Neutrophil (primary cell): ENCODE results near the gene INPP5A.
"Not testable (repeated sequence)": the region's sequence is repeated elsewhere in the genome, so short reads cannot be mapped to it uniquely, and the experiment has no call there.

ENCODE experiments used
- H3K27ac ChIP-seq: fragments of 200-600 bp; sonication (generic); 2 replicates; pipeline ENCODE4 v1.5.1; 2016; ENCODE audit warnings: mild to moderate bottlenecking, moderate library complexity
- H3K27me3 ChIP-seq: fragments of 200-600 bp; sonication (generic); 2 replicates; pipeline ENCODE4 v1.6.0; 2016; ENCODE audit warnings: mild to moderate bottlenecking
- H3K36me3 ChIP-seq: fragments of 200-600 bp; sonication (generic); 2 replicates; pipeline ENCODE4 v1.5.1; 2017
- H3K4me1 ChIP-seq, 2 experiments: fragments of 200-600 bp in 1 of 2; sonication (generic) in 1 of 2; 1 replicate in 1 of 2; 2 replicates in 1 of 2; pipeline versions ENCODE4 v1.5.1 to v1.6.1; 2013 to 2016; ENCODE audit warnings: low read depth in 1 of 2, low read length in 1 of 2, mild to moderate bottlenecking in 1 of 2, moderate library complexity in 1 of 2; ENCODE audit not compliant: control insufficient read depth in 1 of 2, insufficient read depth in 1 of 2
- H3K4me3 ChIP-seq, 2 experiments: fragments of 200-600 bp in 1 of 2; sonication (generic) in 1 of 2; 1 replicate in 1 of 2; 2 replicates in 1 of 2; pipeline ENCODE4 v1.5.1; 2013 to 2016; ENCODE audit warnings: low read depth in 1 of 2, low read length in 1 of 2, mild to moderate bottlenecking in 1 of 2, moderate library complexity in 1 of 2
- H3K9me3 ChIP-seq: fragments of 200-600 bp; sonication (generic); 2 replicates; pipeline ENCODE4 v1.5.1; 2016
- CTCF ChIP-seq: fragments of 200-600 bp; sonication (generic); IDR thresholded peaks from 2 replicates; pipeline ENCODE4 v1.5.1; 2016; ENCODE audit warnings: antibody characterized with exemption

INPP5A gene

GRCh38 chr10:132502544-132503300 lies 34.9 kb upstream of the INPP5A start:
- Histone ChIP-seq H3K36me3 (no peaks in the 10 kb centered on the region), H3K9me3 (no peaks in the 10 kb centered on the region), H3K4me3 (no peak overlapping the region), H3K27ac (no peak overlapping the region), H3K4me1 (peaks cover 12 to 14% of the 10 kb centered on the region in 2 experiments), H3K27me3 (no peaks in the 10 kb centered on the region)
- TF ChIP-seq CTCF = no peak

- no peaks in the 10 kb centered on the region for H3K36me3 ChIP-seq
- TF ChIP-seq CTCF = no peak
- no peak overlapping the region for H3K4me3 ChIP-seq
- H3K27ac ChIP-seq = no peak overlapping the region
- no peaks in the 10 kb centered on the region for H3K9me3 ChIP-seq
- H3K4me1 ChIP-seq = peaks cover 1 to 3% of the 10 kb centered on the region in 2 experiments
- H3K27me3 ChIP-seq = no peaks in the 10 kb centered on the region
Observed at GRCh38 chr10:132503581-132504421, 33.8 kb upstream of the INPP5A start.

- H3K27me3 ChIP-seq = no peaks in the 10 kb centered on the region
- no peak for TF ChIP-seq CTCF
- no peaks in the 10 kb centered on the region for H3K4me1 ChIP-seq
- H3K27ac ChIP-seq = no peak overlapping the region
- H3K36me3 ChIP-seq = no peaks in the 10 kb centered on the region
- no peak overlapping the region for H3K4me3 ChIP-seq
- no peaks in the 10 kb centered on the region for H3K9me3 ChIP-seq
Observed at GRCh38 chr10:132504501-132505272, 32.9 kb upstream of the INPP5A start.

- not testable (repeated sequence) for H3K9me3 ChIP-seq, H3K36me3 ChIP-seq, H3K4me3 ChIP-seq, H3K27me3 ChIP-seq, H3K4me1 ChIP-seq, H3K27ac ChIP-seq
Observed at GRCh38 chr10:132505546-132505945, 32.0 kb upstream of the INPP5A start.

- no peaks in the 10 kb centered on the region for H3K27me3 ChIP-seq
- no peak overlapping the region for H3K27ac ChIP-seq
- no peak overlapping the region for H3K4me3 ChIP-seq
- no peaks in the 10 kb centered on the region for H3K9me3 ChIP-seq
- no peak for TF ChIP-seq CTCF
- no peaks in the 10 kb centered on the region for H3K36me3 ChIP-seq
- no peaks in the 10 kb centered on the region for H3K4me1 ChIP-seq
Observed at GRCh38 chr10:132506711-132507408, 30.7 kb upstream of the INPP5A start.
